Activated CD4-positive, alpha-beta T cell treated with anti-CD3 and anti-CD28 coated beads for 1 hour (primary cell): ENCODE results near the gene PDE8A.

Experiments used
- DNase-seq: peaks from one replicate; pipeline ENCODE4 v3.0.0-alpha.2; 2020

PDE8A gene

DNA sequence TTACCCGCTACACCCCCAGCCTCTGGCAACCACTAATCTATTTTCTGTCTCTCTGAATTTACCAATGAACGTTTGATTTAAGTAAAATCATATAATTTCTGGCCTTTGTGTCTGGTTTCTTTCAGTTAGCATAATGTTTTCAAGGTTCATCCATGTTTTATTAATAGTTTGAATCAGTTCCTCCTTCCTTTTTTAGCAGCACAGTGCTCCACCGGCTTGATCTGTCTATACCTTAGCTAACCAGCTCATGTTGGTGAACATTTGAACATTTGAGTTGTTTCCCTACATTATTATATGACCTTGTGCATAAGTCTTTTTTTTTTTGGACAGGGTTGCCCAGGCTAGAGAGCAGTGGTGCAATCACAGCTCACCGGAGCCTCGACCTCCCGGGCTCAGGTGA is 33.3 kb downstream of the PDE8A start:
- DNase-seq = no peak

DNA sequence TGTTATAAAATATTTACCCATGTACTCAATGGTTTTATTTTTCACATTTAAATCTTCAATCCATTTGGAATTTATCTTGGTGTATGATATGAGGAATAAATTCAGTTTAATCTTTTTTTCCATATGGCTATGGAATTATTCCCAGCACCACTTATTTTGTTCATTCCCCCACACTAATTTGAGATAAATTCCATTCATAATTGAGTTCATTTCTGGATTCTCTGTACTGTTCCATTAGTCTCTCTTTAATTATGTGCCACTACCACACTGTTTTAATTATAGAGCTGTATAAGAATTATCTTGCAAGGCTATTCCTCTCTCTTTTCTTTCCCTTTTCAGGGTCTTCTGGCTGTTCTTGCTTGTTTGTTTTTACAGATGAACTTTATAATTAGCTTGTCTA is 34.6 kb downstream of the PDE8A start:
- no peak for DNase-seq

DNA sequence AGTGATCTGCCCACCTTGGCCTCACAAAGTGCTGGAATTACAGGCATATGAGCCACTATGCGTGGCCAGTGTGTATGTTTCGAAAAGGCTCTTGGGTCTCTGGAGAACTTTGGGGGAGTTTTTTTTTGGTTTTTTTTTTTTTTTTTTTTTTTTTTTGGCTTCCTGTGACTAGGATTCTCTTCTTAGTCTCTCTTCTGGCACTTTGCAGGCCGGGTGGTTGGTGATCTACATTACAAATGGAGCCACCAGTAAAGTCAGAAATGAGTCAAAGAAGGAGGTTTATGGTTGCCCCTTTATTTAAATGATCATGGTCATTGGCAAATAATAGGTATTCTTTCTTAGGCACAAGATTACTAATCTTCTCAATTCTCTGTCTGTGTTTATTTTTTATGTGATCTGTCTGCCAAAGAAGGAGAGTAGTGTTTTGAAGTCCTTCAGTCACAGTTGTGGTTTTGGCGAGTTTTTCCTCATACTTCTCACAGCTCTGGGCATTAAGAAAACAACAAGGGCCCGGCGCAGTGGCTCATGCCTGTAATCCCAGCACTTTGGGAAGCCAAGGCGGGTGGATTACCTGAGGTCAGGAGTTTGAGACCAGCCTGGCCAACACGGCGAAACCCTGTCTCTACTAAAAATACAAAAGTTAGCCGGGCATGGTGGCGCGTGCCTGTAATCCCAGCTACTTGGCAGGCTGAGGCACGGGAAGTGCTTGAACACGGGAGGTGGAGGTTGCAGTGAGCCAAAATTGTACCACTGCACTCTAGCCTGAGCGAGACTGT is 38.3 kb downstream of the PDE8A start:
- DNase-seq = no peak

GRCh38 chr15:85021409-85021808 is 39.8 kb downstream of the PDE8A start:
- no peak for DNase-seq

- DNase-seq = no peak
These were observed 41.3 kb downstream of the PDE8A start for GRCh38 chr15:85022860-85023403.

GRCh38 chr15:85024003-85024402 is 42.3 kb downstream of the PDE8A start:
- DNase-seq = no peak

- DNase-seq = no peak
These were observed 43.1 kb downstream of the PDE8A start for GRCh38 chr15:85024509-85025336.

DNA sequence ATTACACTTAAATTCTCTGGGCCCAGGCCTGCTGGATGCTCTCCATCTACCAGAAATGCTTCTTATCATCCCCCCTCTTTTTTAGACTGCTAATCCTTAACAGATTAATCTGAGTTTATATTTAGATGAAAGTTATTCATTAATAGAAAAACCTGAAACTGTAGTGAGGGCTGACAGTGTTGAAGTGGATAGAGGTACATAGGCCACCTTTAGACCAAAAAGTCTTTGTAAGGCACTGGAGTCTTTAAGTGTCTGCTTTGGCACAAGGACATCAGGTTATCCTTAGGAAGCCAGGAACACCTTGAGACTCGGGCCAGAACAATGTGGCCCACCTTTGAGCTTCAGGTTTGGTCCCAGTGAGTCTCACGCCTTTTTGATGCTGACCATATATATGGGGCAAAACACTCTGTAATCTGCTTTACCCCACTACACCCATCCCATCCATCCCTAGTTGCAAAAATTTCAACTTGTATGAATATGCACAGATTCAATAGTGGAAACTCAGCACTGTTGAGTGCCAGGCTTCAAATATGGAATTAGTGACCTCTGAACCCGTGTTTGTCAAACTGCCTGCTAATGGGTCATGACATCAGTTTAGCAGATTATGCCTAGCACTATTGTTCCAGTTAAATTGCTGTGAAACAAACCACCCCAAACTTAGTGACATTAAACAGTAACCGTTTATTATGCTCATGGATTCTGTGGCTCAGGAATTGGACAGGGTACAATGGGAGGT is 44.0 kb downstream of the PDE8A start:
- no peak for DNase-seq

DNA sequence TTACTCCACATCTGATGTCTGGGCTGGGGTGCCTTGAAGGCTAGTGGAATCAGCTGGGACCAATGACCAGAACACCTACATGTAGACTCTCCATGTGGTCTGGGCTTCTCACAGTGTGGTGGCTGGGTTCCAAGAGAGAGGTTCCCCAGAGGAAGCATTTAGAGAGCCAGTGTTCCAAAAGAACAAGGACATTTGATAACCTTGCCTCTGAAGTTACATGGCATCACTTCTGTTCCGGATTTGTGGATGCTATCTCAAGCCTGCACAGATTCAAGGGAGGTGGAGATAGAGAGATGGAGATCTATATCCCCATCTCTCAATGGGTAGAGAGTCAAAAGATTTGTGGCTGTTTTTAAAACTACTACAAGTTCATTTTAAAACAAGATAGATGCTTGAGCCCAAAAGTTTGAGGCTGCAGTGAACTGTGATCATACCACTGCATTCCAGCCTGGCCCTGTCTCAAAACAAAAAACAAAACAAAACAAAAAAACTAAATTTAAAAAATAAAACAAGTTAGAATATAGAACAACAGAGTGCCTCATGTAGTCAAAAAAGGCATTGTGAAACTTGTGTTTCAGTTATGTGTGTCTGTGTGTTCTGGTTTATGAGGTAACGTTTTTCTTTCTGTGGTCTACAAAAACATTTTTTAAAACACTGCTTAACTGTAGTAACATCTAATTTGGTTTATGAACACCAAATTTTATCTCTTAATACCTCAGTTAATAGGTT is 44.8 kb downstream of the PDE8A start:
- DNase-seq = no peak

DNA sequence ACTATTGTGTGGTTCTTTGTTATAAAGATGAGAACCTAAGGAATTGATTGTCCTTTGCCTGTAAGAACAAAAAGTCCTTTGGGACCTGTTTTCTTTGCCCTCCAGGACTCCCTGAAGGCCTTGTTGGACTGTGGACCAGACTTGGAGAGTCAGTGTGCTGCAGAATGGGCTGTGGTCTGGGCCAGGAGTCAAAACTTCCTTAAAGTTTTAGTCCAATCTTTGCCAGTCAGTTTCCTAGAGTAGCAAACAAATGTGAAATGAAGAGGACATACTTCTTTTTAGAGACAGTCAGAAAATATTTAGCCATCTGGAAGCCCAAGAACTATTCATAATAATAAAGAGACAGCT is 45.4 kb downstream of the PDE8A start:
- DNase-seq = no peak

- no peak for DNase-seq
These were observed 45.8 kb downstream of the PDE8A start for GRCh38 chr15:85027421-85027820.

DNA sequence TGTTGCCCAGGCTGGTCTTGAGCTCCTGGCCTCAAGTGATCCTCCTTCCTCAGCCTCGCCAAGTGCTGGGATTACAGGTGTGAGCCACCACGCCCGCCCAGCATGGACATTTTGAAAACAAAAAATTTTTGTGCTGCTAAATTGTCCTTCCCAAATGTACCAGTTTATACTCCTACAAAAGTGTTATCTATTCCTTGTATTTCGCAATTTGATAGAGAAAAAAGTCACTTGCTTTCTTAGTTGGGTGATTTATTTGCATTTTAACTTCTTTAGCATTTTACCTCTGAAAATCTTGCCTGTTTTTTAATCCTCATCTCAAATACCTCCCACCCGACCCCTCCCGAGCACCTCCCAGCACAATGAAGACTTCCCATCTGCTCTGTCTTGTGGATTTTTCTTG is 46.8 kb downstream of the PDE8A start:
- no peak for DNase-seq

DNA sequence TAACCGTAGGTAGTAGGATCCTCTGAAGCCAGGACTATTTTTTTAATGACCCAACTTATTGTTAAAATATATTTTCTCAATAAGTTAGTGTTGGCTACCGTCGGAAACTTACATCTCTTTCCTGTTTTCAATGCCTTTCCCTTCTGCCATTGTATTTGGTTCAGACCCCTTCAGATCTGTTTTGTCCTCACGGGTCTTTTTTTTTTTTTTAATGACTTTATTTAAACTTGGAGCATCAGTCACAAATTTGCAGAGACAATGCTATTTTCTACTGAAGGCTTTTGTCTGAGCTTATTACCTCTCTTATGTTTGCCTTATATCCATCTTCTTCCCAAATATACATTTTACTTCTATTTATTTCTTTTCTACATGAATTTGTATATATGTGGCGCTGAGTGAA is 47.6 kb downstream of the PDE8A start:
- DNase-seq = no peak

- no peak for DNase-seq
These were observed 48.8 kb downstream of the PDE8A start for GRCh38 chr15:85030301-85030929.

- DNase-seq = no peak
These were observed 49.7 kb downstream of the PDE8A start for GRCh38 chr15:85031086-85031943.

GRCh38 chr15:85031944-85032558 is 50.4 kb downstream of the PDE8A start:
- DNase-seq = no peak

GRCh38 chr15:85033148-85033547 is 51.5 kb downstream of the PDE8A start:
- no peak for DNase-seq

GRCh38 chr15:85034276-85034675 is 52.6 kb downstream of the PDE8A start:
- no peak for DNase-seq

DNA sequence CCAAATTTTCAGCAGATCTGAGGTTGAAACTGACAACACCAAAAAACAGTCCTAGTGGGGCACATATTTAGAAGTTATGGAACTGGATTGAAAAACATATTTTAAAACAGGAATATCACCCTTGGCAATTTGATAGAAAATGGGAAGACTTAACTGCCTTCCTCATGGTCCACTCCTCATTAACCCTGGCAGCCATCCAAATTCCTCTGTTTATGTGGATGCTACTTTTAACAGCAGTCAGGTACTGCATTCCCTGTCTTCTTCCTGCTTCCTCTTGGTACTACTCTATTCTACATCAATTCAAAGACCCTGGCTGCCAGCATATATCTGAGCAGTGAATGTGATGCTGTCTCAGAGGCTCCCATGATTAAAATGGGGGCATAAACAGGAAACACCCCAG is 54.3 kb downstream of the PDE8A start:
- DNase-seq = no peak

DNA sequence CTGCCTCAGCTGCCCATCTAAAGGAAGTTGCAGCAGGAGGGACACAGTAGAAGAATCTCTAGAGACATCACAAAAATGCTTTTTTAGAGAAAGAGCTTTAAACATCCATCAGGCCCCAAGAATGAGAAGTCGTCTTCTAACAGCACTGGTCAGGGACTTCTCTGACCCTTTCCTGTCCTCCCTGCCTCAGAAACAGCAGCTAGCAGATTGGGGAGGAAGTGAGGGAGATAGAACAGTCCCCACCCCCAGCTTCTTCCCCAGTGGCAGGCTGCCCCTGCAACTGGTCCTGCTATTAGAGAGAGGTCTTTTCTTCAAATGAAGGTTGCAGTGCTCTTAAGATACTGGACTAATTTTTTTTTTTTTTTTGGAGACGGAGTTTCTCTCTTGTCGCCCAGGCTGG is 55.1 kb downstream of the PDE8A start:
- DNase-seq = no peak

- DNase-seq = no peak
These were observed 56.0 kb downstream of the PDE8A start for GRCh38 chr15:85037641-85038040.
